ENCODE results near the gene DMKN.

Gene DMKN

GRCh38 chr19:35460608-35461007 lies 52.8 kb downstream of the DMKN start:
- DNase-seq, result no peak

GRCh38 chr19:35459414-35460082 lies 53.9 kb downstream of the DMKN start:
- DNase-seq, result no peak

- no peak for DNase-seq
Observed at GRCh38 chr19:35458731-35459391, 54.6 kb downstream of the DMKN start.

- no peak for DNase-seq
Observed at GRCh38 chr19:35458192-35458591, 55.3 kb downstream of the DMKN start.

GRCh38 chr19:35457173-35457572 lies 56.3 kb downstream of the DMKN start:
- no peak for DNase-seq

- DNase-seq, result no peak
Observed at GRCh38 chr19:35455616-35456201, 57.7 kb downstream of the DMKN start.

GRCh38 chr19:35454663-35455062 lies 58.8 kb downstream of the DMKN start:
- DNase-seq, result no peak

- no peak for DNase-seq
Observed at GRCh38 chr19:35451338-35452096, 61.9 kb downstream of the DMKN start.

- DNase-seq, result no peak
Observed at GRCh38 chr19:35449359-35450043, 63.9 kb downstream of the DMKN start.

GRCh38 chr19:35447606-35448469 lies 65.6 kb downstream of the DMKN start, which contains the start of gene FFAR2:
Gene FFAR2, plus strand, starts transcription at chr19:35448257. Its CDS starts 1,458 bp downstream, at chr19:35449715.
- no peak for DNase-seq

Measured in EL (cell line).